GM12892 (cell line): ENCODE data around the gene MAP3K12.

Experiments used
- POLR2A ChIP-seq: IDR thresholded peaks from 2 replicates; pipeline ENCODE4 v1.6.1; 2011; ENCODE audit warnings: low read depth, low read length, control low read depth
- POLR2AphosphoS5 ChIP-seq: IDR thresholded peaks from 2 replicates; pipeline ENCODE4 v1.6.1; 2011; ENCODE audit warnings: low read depth, low read length, control low read depth
- TAF1 ChIP-seq: IDR thresholded peaks from 2 replicates; pipeline ENCODE4 v1.6.1; 2011; ENCODE audit warnings: low read depth, mild to moderate bottlenecking, control low read depth, low read length, borderline replicate concordance

DNA sequence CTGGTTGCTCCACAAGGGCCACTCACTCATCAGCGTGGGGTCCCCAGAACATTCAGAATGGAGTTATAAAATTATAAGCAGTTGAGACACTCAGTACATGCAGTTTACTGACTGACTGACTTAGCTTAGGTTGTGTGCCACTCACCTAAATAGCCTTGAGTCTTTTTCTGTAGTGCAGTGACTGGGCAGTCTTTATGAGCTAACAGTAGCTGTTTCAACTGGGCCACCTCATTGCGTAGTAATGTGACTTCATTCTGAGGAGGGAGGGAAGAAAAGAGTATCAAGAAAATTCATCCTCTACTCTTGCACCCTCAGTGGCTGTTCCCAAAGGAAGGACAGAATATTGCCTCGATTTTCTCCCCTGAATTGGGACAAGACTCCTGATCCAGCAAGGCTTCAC is 23.9 kb upstream of the MAP3K12 start:
- TF ChIP-seq POLR2A, result no peak
- no peak for TF ChIP-seq POLR2AphosphoS5
- no peak for TF ChIP-seq TAF1
